Measurements from ENCODE around the gene GSTA4. TPM values are rescaled to one million over a fixed set of nuclear protein-coding genes. Genes with fewer than 3 reads are reported as not detected.

The GSTA4 gene
- total RNA-seq = 70.9 TPM

DNA sequence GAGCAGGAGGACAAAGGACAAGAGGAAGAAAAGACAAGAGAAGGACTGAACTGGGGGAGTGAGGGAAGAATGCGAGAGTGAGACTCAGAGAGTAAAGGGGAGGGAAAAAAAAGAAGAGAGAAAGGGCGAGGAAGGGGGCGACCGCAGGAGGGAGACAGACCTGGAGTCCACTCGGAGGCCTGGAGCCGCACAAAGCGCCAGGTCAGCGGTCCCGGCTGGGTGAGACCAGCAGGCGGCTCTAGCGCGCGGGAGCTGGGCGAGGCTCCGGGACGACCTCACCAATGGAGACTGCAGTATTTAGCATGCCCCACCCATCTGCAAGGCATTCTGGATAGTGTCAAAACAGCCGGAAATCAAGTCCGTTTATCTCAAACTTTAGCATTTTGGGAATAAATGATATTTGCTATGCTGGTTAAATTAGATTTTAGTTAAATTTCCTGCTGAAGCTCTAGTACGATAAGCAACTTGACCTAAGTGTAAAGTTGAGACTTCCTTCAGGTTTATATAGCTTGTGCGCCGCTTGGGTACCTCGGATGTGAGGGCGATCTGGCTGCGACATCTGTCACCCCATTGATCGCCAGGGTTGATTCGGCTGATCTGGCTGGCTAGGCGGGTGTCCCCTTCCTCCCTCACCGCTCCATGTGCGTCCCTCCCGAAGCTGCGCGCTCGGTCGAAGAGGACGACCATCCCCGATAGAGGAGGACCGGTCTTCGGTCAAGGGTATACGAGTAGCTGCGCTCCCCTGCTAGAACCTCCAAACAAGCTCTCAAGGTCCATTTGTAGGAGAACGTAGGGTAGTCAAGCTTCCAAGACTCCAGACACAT, at the start of gene GSTA4:
Gene GSTA4 (minus strand): TSS at position 196 of the 824 bp plus-strand sequence. CDS start 1,041 bp downstream, outside the sequence.

Other genes with a start within 250 kb of the GSTA4 start
- gene GSTA2, start 231.8 kb downstream of the GSTA4 start, total RNA-seq = not detected
- 2.0 TPM for gene GSTA1, start 191.5 kb downstream of the GSTA4 start, total RNA-seq
- gene GSTA5, start 154.5 kb downstream of the GSTA4 start, total RNA-seq = not detected
- gene GSTA3, start 85.6 kb downstream of the GSTA4 start, total RNA-seq = not detected
- gene CILK1, start 66.5 kb upstream of the GSTA4 start, total RNA-seq = 37.9 TPM
- gene FBXO9, start 70.1 kb upstream of the GSTA4 start, total RNA-seq = 54.6 TPM
- gene GCM1, start 153.6 kb upstream of the GSTA4 start, total RNA-seq = not detected